Skin epidermis (tissue), 12 donors: ENCODE measurements around the gene FKBP15.
"Not testable (repeated sequence)": the region's sequence is repeated elsewhere in the genome, so short reads cannot be mapped to it uniquely, and the experiment has no call there.

Experiments used
- H3K27ac ChIP-seq, 21 experiments: fragments of 200-600 bp; sonication (generic) in 11 of 21; one replicate each; pipeline ENCODE4 v1.5.0; 2020; ENCODE audit warnings: mild to moderate bottlenecking in 3 of 21, inconsistent platforms in 2 of 21, moderate library complexity in 2 of 21
- H3K4me3 ChIP-seq, 7 experiments: fragments of 200-600 bp; sonication (generic) in 2 of 7; one replicate each; pipeline ENCODE4 v1.5.0; 2020; ENCODE audit warnings: inconsistent platforms in 2 of 7, mild to moderate bottlenecking in 2 of 7, moderate library complexity in 1 of 7

Gene FKBP15, protein sequence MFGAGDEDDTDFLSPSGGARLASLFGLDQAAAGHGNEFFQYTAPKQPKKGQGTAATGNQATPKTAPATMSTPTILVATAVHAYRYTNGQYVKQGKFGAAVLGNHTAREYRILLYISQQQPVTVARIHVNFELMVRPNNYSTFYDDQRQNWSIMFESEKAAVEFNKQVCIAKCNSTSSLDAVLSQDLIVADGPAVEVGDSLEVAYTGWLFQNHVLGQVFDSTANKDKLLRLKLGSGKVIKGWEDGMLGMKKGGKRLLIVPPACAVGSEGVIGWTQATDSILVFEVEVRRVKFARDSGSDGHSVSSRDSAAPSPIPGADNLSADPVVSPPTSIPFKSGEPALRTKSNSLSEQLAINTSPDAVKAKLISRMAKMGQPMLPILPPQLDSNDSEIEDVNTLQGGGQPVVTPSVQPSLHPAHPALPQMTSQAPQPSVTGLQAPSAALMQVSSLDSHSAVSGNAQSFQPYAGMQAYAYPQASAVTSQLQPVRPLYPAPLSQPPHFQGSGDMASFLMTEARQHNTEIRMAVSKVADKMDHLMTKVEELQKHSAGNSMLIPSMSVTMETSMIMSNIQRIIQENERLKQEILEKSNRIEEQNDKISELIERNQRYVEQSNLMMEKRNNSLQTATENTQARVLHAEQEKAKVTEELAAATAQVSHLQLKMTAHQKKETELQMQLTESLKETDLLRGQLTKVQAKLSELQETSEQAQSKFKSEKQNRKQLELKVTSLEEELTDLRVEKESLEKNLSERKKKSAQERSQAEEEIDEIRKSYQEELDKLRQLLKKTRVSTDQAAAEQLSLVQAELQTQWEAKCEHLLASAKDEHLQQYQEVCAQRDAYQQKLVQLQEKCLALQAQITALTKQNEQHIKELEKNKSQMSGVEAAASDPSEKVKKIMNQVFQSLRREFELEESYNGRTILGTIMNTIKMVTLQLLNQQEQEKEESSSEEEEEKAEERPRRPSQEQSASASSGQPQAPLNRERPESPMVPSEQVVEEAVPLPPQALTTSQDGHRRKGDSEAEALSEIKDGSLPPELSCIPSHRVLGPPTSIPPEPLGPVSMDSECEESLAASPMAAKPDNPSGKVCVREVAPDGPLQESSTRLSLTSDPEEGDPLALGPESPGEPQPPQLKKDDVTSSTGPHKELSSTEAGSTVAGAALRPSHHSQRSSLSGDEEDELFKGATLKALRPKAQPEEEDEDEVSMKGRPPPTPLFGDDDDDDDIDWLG

GRCh38 chr9:113221003-113221799 is at the start of gene FKBP15, which contains the start of gene SLC31A1:
FKBP15 (minus strand) TSS chr9:113221277; CDS start chr9:113221243, 34 bp downstream.
SLC31A1 (plus strand) TSS chr9:113221544; CDS start chr9:113256149, 34,605 bp downstream.
- Histone ChIP-seq H3K27ac (peak within 1 kb of the TSS; percentile 64 to 96 (median 92)), H3K4me3 (peak within 1 kb of the TSS; percentile 70 to 86 (median 81))

DNA sequence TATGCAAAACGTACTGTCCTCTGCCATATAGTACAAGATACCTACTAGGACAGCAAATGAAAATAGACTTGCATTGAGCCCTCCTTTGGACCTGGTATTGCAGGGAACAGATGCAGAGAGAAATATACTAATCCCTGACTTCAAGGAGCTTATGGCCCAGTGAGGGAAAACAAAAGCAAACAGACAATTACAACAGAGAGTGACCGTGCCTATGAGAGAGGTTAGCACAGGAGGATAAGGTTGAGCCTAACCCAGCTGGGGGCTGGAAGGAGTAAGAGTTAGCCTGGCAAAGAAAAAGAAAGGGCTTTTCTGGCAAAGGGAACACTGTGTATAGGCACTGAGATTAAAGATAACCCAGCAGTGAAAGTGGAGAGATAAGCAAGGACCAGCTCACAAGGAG is 48.8 kb upstream of the FKBP15 start:
- Histone ChIP-seq H3K4me3 (no peak overlapping the region), H3K27ac (no peak overlapping the region)

GRCh38 chr9:113269355-113269754 is 48.3 kb upstream of the FKBP15 start:
- Histone ChIP-seq H3K4me3 (no peak overlapping the region), H3K27ac (no peak overlapping the region)

DNA sequence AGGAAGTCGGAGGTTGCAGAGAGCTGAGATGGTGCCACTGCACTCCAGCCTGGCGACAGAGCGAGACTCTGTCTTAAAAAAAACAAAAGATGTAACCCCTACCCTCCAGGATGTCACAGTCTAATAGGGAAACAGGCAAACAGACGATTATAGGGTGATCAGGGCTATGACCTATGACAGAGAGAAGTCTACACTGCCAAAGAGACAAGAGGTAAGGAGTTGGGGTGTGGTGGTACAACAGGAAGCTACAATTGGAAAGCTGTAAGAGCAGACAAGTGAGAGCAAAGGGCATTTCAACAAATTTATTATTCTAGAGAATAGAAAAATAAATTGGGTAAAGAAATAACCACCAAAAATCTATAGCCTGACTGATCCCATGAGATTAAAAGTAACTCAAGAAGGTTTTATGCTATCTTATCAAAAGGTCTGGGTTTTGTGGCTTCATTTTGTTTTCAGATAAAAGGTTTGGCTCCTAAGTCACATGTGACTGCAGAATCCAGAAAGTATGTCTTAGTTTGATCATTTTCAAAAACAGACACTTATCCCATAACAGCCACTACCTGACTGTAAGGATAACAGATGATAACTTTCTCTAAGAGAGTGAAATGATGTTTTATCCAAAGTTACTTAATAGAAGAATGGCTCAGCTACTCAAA is 47.0 kb upstream of the FKBP15 start:
- Histone ChIP-seq H3K27ac (no peak overlapping the region), H3K4me3 (no peak overlapping the region)

DNA sequence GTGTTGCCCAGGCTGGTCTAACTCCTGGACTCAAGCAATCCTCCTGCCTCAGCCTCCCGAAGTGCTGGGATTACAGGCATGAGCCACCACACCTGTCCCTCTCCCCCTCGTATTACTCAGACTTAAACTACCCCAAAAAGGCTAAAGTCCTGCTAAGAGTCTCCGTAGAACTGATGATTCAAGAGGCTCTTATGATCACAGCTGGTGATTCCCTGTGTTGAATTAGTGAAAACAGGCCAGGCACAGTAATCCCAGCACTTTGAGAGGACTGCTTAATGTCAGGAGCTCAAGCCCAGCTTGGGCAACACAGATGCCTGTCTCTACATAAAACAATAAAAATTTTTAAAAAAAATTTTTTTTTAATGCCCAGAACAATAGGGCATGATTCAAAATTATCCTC is 45.1 kb upstream of the FKBP15 start:
- Histone ChIP-seq H3K27ac (no peak overlapping the region), H3K4me3 (no peak overlapping the region)

GRCh38 chr9:113261917-113262671 is 41.0 kb upstream of the FKBP15 start:
- no peak overlapping the region for H3K27ac ChIP-seq
- no peak overlapping the region for H3K4me3 ChIP-seq

- Histone ChIP-seq H3K4me3 (no peak overlapping the region), H3K27ac (no peak overlapping the region)
Observed at GRCh38 chr9:113258282-113258681, 37.2 kb upstream of the FKBP15 start.

GRCh38 chr9:113257863-113258262 is 36.8 kb upstream of the FKBP15 start:
- Histone ChIP-seq H3K4me3 (no peak overlapping the region), H3K27ac (no peak overlapping the region)

GRCh38 chr9:113255438-113255837 is 34.4 kb upstream of the FKBP15 start:
- Histone ChIP-seq H3K27ac (no peak overlapping the region), H3K4me3 (no peak overlapping the region)

DNA sequence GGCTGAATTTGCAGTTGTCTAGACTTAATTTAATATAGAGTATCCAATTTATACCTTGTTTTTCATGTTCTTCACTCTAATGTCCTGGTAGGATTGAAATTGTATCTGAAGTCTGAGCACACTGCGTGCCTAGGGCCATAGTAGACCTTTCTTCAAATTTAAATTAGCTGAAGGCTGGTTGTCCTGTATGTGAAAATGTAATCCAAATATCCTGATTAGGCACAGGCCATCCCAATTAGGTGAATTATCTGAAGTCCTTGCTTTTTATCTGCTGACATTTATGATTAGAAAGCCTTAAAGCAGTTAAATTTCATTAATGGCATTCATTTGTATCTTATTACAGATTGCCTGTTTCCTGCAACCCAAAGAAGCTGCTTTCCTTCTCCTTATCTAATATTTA is 33.9 kb upstream of the FKBP15 start:
- no peak overlapping the region for H3K4me3 ChIP-seq
- no peak overlapping the region for H3K27ac ChIP-seq

DNA sequence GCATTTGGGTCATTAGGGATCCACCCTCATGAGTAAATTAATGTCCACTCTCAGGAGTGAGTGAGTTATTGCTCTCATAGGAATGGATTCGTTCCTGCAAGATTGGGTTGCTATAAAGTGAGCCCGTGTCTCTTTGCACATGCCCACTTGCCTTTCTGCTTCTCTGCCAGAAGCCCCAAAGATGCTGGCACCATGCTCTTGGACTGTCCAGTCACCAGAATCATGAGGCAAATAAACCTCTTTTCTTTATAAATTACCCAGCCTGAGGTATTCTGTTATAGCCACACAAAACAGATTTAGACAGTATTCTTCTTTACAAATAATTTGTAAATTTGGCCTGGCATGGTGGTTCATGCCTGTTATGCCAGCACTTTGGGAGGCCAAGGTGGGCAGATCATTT is 29.7 kb upstream of the FKBP15 start:
- H3K4me3 ChIP-seq: no peak overlapping the region
- no peak overlapping the region for H3K27ac ChIP-seq

DNA sequence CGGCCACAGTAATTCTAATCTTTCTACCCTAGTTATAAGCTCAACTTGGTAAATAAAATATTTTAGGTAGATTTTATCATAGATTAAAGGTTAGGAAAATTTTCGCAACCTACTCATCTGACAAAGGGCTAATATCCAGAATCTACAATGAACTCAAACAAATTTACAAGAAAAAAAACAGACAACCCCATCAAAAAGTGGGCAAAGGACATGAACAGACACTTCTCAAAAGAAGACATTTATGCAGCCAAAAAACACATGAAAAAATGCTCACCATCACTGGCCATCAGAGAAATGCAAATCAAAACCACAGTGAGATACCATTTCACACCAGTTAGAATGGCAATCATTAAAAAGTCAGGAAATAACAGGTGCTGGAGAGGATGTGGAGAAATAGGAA is 28.6 kb upstream of the FKBP15 start:
- H3K27ac ChIP-seq, H3K4me3 ChIP-seq: not testable (repeated sequence)

DNA sequence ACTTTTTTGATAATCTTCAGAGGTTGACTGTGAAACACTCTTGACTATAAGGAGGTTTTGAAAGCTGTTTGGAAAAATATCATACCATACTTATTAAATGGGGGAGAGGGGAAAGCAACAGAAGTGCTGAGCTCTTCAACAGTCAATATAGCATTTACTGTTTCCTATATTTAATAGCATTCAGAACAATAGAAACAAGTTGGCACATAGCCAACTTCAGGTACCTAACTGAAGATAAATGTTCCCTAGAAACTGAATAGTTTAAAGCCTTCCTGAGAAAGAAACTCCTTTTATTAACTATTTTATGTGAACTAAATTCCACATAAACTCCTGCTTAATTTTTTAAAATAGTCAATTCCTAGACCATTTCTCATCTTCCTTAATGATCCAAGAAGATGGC is 26.6 kb upstream of the FKBP15 start:
- Histone ChIP-seq H3K4me3 (no peak overlapping the region), H3K27ac (peak overlapping the region in 1 of 21 experiments; percentile 4)

GRCh38 chr9:113246928-113247327 is 25.9 kb upstream of the FKBP15 start:
- Histone ChIP-seq H3K4me3 (no peak overlapping the region), H3K27ac (peak overlapping the region in 3 of 21 experiments; percentile 4 to 56 (median 7))

DNA sequence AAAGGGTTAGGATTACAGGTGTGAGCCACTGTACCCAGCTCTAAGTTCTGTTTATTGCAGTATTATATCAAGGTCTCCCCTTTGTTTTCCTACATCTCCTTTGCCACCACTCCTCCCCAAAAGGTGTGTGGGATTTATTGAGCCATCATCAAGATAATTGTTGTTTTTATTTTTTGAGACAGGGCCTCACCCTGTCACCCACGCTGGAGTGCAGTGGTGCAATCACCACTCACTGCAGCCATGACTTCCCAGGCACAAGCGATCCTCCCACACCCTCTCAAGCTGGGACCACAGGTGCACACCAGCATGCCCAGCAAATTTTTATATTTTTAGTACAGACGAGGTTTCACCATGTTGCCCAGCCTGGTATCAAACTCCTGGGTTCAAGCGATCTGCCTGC is 24.8 kb upstream of the FKBP15 start:
- peak overlapping the region in 6 of 21 experiments; percentile 22 to 58 (median 40) for H3K27ac ChIP-seq
- H3K4me3 ChIP-seq: no peak overlapping the region

DNA sequence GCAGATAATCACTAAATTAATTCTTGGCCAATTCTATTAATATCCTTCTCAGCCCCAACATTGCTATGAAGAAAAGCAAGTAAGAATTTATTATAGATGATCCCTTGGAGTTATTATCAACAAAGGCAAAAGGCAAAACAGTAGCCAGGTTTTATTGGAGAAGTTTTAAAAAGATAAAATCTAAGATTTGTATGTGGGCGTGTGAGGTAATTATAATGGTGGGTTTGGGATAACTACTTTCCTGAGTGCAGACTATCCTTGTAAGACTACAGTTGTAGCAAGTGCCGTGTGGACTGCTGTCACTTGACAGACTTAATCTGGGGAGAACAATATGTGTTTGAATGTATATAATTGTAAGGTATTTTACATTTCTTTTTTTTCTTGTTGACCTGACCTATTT is 23.5 kb upstream of the FKBP15 start:
- Histone ChIP-seq H3K27ac (peak overlapping the region in 3 of 21 experiments; percentile 39 to 58 (median 41)), H3K4me3 (no peak overlapping the region)

DNA sequence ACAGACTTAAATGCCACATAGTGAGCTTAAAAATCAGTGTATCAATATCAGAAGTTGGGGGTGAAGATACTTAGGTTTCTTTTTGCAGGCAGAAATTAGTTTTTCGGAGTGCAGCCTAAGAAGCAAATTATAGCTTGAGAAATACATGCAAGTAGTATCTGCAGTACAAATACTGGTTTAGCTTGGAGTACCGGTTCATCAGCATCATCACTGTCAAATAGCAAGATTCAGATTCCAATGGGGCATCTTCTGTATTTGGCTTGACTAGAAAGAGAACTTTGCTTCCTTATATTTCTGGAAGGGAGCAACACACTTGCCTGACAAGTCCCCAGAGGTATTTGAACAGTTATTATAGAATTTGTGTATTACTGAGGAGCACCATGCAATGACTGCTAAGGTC is 20.1 kb upstream of the FKBP15 start:
- H3K27ac ChIP-seq: peak overlapping the region in 1 of 21 experiments; percentile 18
- no peak overlapping the region for H3K4me3 ChIP-seq

- H3K27ac ChIP-seq: no peak overlapping the region
- H3K4me3 ChIP-seq: no peak overlapping the region
Observed at GRCh38 chr9:113238859-113239232, 17.8 kb upstream of the FKBP15 start.
